MV-4-11 (cell line): ENCODE data around the gene FBXO48.
"Not testable (repeated sequence)": the region's sequence is repeated elsewhere in the genome, so short reads cannot be mapped to it uniquely, and the experiment has no call there.

Experiments used
- DNase-seq: peaks from one replicate; lab custom pipeline; 2025; lab: John Stamatoyannopoulos, UW

Gene FBXO48, protein sequence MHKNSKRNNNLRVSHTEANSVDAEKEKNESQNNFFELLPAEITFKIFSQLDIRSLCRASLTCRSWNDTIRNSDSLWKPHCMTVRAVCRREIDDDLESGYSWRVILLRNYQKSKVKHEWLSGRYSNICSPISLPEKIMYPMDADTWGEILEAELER

DNA sequence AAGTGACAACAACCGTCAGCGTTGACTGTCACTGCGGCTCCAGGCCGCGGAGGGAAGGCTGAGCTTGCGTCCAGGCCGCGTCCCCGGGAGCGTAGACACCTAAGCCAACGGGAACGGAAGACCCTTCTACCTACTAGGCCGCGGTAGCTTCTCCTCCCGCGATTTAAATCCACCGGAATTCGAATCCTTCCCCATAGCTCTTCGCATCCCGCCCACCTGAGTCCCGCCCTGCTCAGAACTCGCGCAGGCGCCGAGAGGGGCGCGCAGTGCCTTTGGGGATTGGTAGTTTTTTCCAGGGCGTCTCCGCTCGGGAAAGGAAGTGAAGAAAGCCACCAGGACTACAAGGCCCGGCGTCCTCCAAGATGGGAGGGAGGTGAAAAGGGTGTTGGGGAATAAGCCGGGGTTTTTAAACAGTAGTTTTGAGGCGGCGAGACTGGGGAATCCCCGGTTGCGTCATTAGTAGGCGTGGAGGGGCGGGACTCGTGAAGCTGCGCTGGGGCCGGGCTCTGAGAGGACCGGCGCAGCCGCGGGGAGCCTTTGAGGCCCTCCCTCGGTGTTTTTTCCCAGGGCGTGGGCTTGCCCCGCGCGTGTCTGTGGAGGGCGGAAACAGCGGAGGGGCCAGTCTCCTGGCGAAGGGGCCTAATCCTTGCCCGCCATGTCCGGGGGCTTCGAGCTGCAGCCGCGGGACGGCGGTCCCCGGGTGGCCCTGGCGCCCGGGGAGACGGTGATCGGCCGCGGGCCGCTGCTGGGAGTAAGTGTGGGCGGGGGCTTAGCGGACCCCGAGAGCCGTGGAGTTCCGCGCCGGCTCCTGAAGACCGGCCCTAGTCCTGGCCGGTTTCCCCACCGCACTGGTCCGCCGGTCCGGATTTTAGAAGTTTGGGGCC, at the start of gene FBXO48, which contains the start of gene APLF:
Gene FBXO48 (minus strand): TSS at position 218 of the 884 bp plus-strand sequence. CDS start 2,149 bp downstream, outside the sequence.
Gene APLF (plus strand): TSS at position 509 of the 884 bp plus-strand sequence. CDS start 147 bp downstream, at position 656.
- peak; percentile 99 for DNase-seq

DNA sequence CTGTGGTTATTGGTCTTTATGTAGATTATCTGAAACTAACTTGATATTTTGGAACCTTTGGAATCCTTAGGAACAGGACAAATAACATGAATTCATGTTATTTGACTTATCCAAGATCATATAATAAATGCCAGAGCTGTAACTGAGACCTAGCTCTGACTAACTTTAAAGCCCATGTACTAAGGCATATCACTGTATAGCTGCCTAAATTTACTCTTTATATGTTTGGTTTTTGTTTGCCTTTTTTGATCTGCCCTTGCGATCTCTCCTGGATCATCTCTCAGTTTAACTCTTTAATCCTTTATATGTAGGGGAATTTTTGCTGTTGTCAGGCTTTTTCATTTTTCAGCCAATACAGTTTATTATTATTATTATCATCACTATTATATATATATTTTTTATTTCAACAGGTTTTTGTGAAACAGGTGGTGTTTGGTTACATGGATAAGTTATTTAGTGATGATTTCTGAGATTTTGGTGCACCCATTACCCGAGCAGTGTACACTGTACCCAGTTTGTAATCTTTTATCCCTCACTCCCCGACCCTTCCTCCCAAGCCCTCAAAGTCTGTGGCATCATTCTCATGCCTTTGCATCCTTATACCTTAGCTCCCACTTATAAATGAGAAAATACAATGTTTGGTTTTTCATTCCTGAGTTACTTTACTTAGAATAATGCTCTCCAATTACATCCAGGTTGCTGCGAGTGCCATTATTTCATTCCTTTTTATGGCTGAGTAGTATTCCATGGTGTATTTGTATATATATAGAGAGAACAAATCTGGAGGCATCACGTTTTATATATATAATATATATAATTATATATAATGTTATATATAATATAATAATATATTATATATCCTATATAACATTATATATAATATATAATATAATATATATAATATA, 49.2 kb upstream of the FBXO48 start:
- no peak for DNase-seq

DNA sequence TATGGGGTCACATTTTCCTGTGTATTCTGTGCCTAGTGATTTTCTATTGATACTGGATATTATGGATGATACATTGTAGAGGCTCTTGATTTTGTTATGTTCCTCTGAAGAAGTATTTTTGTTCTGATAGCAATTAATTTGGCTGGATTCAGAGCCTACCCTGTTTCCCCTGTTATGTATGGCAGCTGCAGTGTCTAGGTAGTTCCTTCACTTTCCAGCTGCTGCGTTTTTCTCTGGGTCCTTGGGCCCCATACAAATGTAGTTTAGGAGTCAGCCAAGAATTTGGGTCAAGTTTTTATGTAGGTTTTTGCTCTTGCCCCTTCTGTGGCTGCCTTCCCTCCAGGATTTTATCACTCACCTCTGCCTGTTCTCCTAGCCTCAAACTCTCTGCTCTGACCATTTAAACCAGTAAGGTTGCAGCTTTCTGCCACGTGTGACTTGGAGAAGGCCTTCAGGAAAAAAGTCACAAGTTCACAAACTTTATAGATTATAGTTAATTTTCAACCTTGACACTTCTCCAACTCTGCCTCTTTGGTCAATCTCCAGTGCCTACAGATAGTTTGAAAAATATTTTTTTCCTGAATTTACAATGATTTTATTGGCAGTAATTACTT, 47.3 kb upstream of the FBXO48 start:
- DNase-seq, result no peak

DNA sequence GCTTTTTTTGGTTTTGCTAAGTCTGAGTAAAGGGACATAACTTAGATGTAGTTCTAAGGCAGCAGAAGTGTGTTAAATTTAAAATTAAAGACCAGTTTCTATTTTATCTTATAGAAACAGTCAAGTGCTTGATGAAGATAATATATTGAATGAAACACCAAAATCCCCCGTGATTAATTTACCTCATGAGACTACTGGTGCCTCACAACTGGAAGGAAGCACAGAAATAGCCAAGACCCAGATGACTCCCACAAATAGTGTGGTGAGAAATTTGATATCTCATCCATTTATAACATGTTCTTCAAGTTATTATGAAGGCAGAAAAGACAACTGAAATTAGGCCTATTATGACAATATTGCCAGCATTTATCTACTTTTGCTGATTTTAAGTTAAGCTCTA, 45.9 kb upstream of the FBXO48 start:
- no peak for DNase-seq

DNA sequence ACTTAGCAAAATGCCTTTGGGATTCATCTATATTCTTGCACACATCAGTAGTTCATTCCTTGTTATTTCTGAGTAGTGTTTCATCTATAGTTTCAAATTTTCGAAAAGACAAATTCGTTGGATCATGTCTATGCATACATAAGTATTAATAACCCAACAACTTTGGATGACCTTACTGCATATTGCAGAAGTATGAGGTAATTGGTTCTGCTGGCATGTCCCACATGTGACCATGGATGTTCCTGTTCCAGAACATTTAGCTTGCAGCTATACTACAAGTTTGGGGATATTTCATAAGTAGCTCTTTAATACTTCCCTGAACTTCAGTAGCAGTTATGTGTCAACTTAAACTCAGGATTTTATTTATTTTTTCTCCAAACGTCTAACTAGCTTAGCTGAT, 45.2 kb upstream of the FBXO48 start:
- peak; percentile 47 for DNase-seq

DNA sequence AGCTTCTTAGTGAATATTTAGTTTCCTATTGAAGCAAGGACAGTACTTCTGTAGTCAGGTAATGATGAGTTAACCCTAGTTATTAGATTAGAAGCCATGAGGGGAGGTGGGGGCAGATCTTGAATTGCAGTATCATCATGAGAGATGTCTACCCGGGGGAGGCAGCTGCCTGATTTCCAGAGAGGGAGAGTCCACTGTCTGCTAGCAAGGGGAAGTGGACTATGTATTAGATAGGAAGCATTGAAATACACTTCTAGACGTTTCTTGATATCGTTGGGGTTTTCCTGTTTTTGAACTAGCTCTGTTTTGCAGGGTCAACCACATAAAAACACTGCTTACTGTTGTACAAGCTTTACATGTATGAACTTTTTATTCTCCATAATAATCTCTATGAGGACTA, 39.1 kb upstream of the FBXO48 start:
- no peak for DNase-seq

DNA sequence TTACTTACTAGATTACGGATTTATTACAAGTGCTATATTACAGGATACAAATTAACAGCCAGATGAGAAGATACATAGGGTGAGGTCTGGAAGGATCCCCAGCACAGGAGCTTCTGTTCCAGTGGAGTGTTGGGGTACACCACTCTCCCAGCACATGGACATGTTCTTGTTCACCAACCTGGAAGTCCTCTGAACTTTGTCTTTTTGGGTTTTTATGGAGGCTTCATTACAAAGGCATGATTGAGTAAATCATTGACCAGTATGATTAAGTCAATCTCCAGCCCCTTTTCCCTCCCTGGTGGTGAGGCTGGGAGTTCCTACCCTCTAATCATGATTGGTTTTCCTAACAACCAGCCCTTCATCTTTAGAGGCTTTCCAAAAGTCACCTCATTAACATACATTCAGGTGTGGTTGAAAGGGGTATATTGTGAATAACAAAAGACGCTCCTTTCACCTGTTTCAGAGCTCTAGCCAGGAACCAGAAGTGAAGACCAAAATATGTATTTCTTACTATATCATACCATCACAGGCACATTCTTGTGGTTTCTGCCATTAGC, 38.6 kb upstream of the FBXO48 start:
- no peak for DNase-seq

DNA sequence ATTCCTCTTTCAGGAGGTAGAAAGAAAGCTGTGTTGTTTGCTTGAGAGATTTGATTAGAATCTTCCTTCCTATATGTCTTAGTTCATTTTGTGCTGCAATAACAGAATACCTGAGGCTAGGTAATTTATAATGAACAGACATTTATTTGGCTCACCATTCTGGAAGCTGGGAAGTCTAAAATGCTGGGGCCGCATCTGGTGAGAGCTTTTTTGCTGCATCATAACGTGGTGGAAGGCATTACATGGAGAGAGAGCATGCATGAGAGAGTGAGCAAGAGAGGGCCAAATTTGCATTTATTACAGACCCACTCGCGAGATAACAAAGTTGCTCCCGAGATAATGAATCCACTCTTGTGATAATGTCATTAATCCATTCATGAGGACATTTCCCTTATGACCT, 34.7 kb upstream of the FBXO48 start:
- DNase-seq, result no peak

DNA sequence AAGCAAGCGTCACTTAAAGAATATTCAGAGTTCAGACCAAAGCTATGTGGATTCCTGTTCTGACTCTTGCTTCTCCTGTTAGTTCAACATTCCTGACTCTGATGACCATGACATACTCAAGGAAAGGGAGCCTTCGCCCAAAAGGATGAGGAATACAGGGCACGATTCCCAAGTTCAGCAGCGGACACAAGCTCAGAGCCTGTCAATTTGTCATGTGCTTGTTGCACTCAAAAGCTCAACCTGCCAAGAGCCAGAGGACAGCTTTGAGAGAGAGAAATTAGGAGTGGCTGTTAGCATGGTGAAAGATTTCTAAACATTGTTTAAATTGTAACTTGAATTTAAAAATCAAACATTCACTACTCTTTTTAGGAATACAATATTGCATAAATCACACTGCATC, 33.6 kb upstream of the FBXO48 start:
- DNase-seq, result no peak

DNA sequence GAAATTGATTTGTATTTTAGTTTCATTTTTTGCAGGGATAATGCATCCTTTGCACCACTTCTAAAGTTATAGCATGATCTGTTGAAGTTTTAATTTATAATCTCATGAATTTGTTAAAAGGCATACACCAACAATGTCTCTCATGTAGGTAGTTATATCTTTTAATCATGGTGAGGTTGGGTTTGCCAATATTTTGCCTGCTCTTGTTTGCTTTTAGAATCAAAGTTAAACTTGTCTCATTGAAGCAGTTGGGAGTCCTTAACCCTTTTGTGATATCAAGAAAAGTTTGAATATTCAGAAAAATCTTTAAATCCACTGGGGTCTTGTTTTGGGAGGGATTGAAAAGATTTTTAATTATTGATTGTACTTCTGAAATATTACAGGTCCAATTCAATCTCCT, 32.0 kb upstream of the FBXO48 start:
- no peak for DNase-seq

DNA sequence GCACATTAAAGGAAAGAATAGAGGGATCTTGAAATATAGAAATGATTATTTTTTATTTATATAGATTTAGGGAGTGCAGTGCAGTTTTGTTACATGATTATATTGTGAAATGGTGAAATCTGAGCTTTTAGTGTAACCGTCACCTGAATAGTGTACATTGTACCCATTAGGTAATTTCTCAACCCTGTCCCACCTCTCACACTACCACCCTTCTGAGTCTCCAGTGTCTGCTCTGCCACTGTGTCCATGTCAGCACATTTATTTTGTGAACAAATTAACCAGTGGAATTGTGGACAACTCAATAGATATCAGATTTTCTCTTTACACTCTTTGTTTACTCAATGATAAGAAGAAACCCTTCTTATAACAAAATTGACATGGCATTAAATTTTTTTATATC, 24.5 kb upstream of the FBXO48 start:
- no peak for DNase-seq

DNA sequence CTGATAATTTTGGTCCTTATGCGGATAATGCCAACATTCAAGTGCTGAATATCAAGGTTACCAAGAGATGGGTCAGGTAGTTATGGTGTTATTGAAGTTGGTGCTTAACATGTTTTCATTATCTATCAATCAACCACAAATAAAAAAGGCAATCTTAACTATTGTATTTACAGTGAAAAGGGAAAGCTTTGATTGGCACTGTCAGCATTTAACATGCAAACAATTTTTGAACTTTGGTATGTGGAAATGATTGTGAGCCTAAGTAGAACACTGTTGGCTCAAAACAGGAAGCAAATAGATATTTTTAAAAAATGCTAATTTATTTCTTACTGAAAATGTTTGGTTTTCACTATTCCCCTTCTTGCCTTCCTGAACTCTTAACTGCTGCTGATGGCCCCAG, 22.2 kb upstream of the FBXO48 start:
- no peak for DNase-seq

DNA sequence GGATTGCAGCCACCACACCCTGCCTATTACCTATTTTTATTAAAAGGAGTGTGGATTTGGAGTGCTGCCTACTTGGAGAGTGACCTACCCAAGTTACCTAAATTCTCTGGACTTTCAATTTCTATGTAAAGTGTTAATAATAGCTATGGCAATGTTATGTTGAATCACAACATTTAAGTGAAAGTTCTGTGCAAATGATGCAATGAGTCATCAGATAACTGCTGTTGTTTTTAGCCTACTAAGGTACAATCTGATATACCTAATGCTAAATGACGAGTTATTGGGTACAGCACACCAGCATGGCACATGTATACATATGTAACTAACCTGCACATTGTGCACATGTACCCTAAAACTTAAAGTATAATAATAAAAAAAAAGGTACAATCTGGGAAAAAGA, 21.5 kb upstream of the FBXO48 start:
- DNase-seq, result not testable (repeated sequence)

DNA sequence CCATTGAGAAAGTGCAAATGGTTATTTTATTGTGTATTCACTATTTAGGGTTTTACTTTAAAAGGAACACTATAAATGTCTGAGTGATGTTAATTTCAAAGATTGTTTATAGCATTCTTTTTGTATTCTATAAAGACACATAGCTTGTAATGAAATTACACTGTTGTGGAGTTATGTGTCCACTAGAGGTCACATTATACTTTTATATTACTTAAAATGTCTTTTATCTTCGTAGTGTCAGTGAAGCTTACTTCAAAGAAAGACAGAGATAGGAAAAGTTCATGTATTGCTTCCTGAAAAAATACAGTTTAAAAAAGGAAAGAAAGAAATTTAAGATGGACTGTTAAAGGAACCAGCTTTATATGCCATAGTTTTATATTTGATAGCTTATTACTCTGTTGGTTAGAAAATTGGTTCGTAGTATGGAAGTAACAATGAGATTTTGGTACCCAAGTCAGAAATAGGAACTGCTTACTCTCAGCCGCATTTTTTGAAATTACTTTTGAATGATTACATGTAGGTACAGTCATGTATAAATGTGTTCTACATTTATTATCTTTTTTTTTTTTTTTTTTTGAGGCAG, 20.8 kb upstream of the FBXO48 start:
- peak; percentile 32 for DNase-seq

DNA sequence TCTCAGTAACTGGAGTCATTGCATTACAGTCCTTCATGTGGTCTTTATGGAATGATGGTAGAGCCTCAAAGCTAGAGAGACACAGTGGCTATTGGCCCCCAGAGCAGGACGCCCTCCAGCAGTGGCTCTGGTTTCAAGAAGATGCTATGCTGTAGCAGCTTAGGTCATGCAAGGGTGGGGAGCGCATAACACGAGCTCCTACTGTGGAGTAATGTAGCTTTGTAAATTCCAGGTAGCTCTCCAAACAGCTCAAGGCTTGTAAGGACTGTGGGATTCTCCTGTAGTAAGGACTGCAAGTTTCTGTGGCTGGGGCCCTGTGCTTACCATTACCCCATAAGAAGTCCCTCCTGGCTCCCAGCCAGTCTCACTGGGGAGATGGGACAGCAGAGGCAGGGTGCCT, 15.9 kb upstream of the FBXO48 start:
- no peak for DNase-seq

DNA sequence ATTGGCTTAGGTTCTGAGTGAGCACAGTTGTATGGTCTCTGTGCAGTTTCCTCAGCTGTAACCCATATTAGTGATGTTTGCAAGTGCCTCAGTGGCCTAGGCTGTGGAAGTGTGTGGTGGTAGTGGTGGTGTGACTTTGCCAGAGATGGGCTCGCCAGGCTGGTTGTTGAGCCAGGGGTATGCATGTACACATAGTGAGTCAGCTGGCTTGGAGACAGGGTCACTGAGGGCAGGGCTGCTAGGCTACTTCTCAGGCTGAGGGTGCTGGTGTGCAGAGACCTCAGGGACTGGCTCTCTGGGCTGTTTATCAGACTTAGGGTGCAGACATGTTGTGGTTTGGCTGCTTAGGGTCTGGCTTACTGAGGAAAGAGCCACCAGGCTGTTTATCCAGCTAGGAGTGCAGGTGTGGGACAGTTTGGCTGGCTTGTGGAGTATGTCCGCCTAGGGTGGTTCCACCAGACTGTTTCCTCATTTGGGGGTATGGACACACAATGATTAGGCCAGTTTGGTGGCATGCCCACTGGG, 15.3 kb upstream of the FBXO48 start:
- peak; percentile 34 for DNase-seq

DNA sequence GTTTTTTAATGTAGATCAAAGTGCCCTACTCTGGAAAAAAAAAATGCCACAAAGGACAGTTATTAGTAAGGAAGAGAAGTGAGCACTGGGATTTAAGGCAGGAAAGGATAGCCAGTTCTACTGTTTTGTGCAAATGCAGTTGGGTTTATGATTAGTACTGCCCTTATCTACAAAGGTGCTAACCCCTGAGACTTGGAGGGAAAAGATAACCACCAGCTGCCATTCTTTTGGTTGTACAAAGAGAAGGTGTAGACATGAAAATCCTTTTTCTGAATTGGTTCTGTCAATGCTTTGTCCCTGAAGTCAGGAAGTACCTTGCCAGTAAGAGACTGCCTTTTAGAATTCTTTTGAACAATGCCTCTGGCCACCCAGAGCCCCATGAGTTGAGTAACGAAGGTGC, 11.6 kb upstream of the FBXO48 start:
- no peak for DNase-seq

DNA sequence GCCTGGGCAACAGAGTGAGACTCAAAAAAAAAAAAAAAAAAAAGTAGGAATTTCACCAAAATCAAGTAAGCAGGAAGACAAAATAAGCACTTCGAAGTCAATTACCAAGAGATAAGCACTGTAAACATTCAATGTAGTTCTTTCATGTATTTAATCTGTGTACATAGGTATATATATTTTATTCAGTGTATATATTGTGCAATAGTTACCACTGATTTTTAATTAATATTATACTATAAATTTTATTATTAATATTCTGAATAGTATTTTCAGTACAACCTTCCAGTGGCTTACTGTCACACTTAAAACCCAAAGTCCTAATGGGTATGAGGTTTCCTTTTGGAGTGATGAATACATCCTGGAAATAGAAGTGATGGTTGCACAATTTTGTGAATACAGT, 9.4 kb upstream of the FBXO48 start:
- no peak for DNase-seq

DNA sequence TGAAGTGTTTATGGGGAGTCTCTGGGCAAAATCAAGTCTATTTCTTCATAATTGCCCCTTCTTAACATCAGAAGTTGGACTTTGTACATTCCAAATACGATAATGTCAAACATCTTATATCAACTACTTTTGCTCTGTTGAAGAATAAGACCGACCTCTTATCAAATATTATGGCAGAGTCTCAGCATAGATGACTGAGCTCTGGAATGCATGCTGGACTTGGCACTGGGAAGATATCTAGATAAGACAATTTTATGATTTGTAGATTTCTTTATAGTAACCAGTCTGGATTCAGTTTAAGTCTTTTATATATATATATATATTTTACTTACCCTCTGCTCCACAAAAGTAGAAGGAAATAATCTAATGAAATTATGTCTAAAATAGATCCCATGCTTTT, 8.5 kb upstream of the FBXO48 start:
- no peak for DNase-seq

DNA sequence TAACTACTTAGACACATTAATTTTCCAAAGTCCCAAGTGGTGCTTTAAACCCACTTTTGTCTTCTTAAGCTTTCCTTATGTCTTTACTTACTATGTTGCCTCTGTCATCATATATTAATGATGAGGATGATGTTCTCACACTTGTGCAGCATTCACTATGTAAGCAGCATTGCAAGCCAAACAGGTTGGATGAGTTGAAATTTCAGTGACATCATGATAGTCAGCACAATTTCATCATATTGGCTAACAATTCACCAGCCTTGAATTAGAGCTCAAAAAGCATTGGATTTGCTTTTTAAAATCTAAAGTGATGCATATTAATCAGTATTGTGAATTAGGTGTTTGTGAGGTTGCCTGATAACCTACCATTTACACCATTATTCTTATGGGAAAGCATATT, 8.0 kb upstream of the FBXO48 start:
- DNase-seq, result no peak

DNA sequence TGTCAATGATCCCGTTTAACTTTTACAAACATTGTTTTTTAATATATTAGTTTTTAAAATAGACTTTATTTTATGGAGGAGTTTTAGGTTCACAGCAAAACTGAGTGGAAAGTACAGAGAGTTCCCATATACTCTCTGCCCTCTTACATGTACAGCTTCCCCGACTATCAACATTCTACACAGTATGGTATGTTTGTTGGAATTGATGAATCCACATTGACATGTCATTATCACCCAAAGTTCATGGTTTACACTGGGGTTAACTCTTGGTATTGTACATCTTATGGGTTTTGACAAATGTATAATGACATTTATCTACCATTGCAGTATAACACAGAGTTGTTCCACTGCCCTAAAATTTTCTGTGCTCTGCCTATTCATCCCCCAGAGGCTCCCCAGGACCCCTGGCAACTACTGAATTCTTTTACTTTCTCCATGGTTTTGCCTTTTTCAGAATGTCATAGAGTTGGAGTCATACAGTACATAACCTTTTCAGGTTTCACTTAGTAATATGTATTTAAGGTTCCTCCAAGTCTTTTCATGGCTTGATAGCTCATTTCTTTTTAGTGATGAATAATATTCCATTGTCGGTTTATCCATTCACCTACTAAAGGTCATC, 5.8 kb upstream of the FBXO48 start:
- no peak for DNase-seq
